Activated CD4-positive, alpha-beta T cell treated with anti-CD3 and anti-CD28 coated beads for 1 hour (primary cell): Measurements from ENCODE around the gene BCAR1.
"Not testable (repeated sequence)": the region's sequence is repeated elsewhere in the genome, so short reads cannot be mapped to it uniquely, and the experiment has no call there.

Experiments used
- DNase-seq: peaks from one replicate; pipeline ENCODE4 v3.0.0-alpha.2; 2020

BCAR1 gene

DNA sequence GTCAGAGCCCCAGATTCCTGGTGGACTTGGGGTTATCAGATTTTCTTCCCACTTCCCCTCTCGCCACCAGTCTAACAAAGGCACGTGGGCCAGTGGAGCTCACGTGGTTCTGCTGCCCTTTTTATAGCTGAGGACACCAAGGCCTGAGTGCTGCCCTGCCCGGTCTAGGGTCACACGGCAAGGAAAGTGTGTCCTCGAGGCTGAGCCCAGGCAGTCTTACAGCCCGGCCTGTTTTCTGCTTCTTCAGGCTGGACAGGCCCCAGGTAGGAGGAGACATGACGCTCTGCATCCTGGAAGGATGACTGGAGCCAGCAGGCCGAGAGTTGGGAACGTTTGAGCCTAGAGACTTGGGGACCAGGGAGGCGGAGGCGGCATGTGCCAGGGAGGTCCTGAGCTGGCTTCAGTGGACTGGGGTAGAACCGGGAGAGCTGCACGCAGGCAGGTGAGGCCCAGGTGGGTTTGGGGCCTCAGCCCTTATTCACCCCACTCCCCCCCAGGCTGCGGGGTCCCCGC, 29.1 kb downstream of the BCAR1 start:
- DNase-seq = no peak

DNA sequence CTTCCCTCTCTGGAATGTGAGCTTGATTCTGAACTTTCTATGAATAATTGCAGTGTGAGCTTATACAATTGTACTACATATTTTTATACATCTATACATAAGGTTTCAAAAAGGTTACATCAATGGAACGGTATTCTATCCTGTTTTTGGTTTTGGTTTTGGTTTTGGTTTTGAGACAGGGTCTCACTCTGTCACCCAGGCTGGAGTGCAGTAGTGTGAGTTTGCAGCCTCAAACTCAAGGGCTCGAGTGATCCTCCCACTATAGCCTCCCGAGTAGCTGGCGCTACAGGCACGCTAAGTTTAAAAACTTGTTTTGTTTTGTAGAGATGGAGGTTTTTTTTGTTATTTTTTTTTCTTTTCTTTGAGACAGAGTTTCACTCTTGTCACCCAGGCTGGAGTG, 31.6 kb downstream of the BCAR1 start:
- DNase-seq = no peak

- no peak for DNase-seq
These were observed 32.3 kb downstream of the BCAR1 start for GRCh38 chr16:75219088-75219487.

- DNase-seq = no peak
These were observed 33.0 kb downstream of the BCAR1 start, which contains the start of gene CTRB1 for GRCh38 chr16:75218256-75219076. Gene CTRB1 (plus strand): TSS chr16:75218988. CDS start chr16:75219008, 20 bp downstream.

GRCh38 chr16:75217389-75217851, 34.0 kb downstream of the BCAR1 start:
- DNase-seq = no peak

GRCh38 chr16:75216576-75216975, 34.8 kb downstream of the BCAR1 start:
- no peak for DNase-seq

DNA sequence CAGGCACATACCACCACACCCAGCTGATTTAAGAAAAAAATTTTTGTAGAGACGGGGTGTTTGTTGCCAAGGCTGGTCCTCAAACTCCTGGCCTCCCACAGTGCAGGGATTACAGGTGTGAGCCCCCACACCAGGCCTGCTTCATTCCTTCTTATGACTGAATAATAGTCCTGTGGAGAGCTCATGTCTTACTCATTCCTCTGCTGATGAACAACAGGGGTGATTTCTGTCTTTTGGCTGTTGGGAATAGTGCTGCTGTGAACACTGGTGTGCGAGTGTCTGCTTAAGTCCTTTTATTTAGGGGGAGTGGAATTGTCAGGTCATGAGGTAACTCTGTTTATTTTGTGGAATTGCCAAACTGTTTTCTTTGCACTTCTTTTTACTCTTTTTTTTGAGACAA, 35.3 kb downstream of the BCAR1 start:
- DNase-seq = no peak

- not testable (repeated sequence) for DNase-seq
These were observed 40.1 kb downstream of the BCAR1 start for GRCh38 chr16:75211286-75211685.

GRCh38 chr16:75209944-75210343, 41.5 kb downstream of the BCAR1 start:
- no peak for DNase-seq

- DNase-seq = not testable (repeated sequence)
These were observed 41.9 kb downstream of the BCAR1 start for GRCh38 chr16:75209514-75209913.

DNA sequence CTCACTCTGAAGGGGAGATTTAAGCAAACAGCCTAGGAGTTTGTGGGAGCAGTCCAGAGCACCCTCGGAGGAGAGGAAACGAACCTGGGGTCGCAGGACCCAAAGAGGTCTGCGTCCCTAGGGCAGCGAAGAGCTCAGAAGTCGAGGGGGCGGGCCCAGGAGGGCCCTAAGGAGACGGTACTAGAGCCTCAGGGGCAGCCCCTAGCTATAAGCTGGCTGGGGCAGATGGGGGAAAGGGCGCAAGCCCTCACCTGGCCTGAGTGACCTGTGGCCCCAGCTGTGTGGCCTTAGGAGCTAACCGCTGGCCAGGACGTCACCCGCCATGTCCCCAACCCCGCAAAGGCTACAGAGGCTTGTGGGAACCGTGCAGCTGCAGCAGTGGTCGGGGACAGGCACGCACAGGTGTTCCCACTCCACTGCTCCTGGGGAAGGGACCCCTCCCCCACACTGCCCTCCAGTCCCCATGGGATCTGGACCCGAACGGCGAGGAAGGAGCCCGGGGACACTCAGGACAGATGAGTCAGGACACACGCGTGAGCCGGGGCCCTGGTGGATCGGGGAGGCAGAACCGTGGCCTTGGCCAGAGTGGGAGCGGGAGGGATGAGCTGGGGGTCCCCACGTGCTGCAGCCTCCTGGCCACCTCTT, 42.4 kb downstream of the BCAR1 start:
- DNase-seq = no peak

- DNase-seq = no peak
These were observed 43.1 kb downstream of the BCAR1 start for GRCh38 chr16:75208242-75208825.

- DNase-seq = no peak
These were observed 43.6 kb downstream of the BCAR1 start for GRCh38 chr16:75207831-75208230.

DNA sequence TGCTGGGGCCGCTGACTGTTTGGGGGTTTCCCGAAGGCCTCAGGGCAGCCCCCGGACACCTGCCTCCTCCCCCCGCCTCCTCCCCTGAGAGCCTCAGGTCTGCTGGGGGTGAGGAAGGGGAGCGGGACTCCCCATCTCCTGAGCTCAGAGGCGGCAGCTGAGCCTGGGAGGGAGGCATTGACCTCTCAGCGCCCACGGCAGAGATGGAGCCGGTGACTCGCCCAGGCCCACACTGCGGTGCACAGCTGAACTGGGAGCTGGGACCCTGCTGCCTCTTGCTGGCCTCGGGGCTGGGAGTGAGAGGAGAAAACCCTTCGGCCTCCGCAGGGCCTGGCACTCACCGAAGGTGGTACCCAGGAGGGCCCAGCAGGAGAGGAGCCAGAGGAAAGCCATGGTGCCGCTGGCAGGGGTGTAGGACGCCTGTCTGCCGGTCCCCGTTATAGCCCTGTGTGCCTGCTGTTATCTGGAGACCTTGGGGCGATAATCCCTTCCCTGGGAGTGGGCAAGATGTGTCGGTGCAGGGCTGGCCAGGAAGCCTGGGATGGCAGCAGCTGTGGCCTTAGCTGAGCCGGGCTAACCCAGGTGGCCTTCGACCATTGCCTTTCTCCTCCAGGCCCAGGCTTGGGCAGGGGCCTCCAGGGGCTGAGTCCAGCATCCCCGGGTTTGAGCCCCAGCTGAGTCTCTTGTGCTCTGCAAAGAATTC, 44.5 kb downstream of the BCAR1 start, which contains the start of gene CTRB2:
TSS of gene CTRB2 (minus strand) at position 413 of the 703 bp plus-strand sequence. CDS start at position 393, 20 bp downstream.
- DNase-seq = no peak

DNA sequence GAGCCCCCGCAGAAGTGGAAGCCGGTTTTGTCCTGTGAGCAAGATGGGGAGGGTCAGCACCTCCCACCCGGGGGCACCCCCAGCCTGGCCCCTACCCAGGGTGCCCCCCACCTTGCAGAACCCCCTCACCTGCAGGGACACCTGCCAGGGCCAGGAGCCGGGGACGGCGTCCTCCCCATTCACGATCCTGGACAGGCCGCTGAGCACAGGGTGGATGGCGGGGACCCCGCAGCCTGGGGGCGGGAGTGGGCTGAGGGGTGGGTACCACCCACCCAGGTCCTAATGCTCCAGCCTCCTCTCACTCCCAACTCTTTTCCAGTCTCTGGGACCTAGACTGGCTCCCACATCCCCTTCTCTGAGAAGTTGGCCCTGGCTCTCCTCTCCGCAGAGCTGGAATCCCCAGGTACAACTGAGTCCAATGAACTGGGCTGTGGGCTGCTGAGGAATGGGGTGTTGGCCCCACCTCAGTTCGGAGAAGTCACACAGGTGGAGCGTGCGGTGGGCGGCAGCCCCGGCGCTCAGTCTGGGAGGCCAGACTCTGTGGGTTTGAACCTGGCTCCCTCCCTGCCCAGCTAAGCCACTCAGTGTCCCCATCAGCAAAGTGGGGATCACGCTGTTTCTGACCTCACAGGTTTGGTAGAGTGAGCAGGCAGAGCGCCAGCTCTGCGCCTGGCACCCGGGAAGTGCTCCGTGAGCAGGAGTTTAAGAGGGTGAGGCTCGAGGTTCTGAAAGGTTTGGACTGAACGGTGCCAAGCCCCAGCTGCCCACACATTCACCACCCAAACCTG, 45.3 kb downstream of the BCAR1 start:
- DNase-seq = not testable (repeated sequence)

- not testable (repeated sequence) for DNase-seq
These were observed 46.0 kb downstream of the BCAR1 start for GRCh38 chr16:75205438-75205837.

DNA sequence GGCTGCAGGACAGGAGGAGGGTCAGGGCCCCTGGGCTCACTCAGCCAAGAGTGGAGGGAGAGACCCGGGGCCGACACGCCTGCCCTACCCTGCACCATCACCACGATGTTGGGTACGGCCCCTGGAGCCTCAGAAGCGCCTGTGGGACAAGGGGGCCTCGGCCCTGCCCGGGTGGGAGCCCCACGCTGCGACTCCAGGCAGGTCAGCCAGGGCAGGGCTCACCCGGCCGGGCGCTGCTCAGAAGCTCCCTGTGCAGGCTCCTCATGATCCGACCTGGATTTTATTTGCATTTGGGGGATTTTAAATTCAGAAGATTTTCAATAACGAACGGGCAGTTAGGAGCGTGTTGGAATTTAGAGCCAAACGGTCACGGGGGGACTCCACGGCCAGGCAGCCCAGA, 46.5 kb downstream of the BCAR1 start:
- DNase-seq = not testable (repeated sequence)

DNA sequence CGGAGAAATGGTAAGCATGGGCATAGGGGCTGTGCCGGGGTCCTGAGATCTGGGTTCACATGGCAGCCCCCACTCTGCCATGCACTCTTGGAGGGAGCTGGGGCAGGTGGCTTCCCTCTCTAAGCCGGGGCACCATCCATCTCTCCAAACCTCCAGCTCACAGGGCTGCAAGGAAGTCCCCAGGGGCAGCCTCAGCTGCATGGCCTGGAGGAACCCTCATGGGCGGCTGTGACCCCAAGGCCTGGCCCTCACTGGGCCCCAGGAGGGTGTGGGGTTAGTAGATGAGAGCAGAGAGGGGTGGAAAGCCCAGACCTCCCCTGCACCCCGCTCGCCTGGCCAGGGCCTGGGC, 47.0 kb downstream of the BCAR1 start:
- DNase-seq = no peak

- DNase-seq = no peak
These were observed 47.6 kb downstream of the BCAR1 start for GRCh38 chr16:75203667-75204409.

- no peak for DNase-seq
These were observed 48.3 kb downstream of the BCAR1 start for GRCh38 chr16:75203096-75203495.

GRCh38 chr16:75202069-75202590, 49.3 kb downstream of the BCAR1 start:
- DNase-seq = no peak
